Smooth muscle cell (in vitro differentiated cells): ENCODE measurements around the gene ANKRD13C. TPM values are rescaled to one million over a fixed set of nuclear protein-coding genes. Genes with fewer than 3 reads are reported as not detected.

Source experiments
- DNase-seq: peaks from one replicate; lab custom pipeline; 2025; ENCODE audit not compliant: unreplicated experiment; lab: John Stamatoyannopoulos, UW
- H2AFZ ChIP-seq: fragments of 200-600 bp; sonication (generic); 2 replicates; pipeline ENCODE4 v1.6.0; 2016; ENCODE audit warnings: antibody characterized with exemption, low read depth, mild to moderate bottlenecking
- H3F3A ChIP-seq: fragments of 200-600 bp; sonication (generic); 2 replicates; pipeline ENCODE4 v1.6.0; 2017; ENCODE audit warnings: antibody characterized with exemption, low read depth
- H3K27ac ChIP-seq: fragments of 200-600 bp; sonication (generic); 2 replicates; pipeline ENCODE4 v1.5.1; 2016; ENCODE audit warnings: low read depth, mild to moderate bottlenecking
- H3K27me3 ChIP-seq: fragments of 200-600 bp; sonication (generic); 2 replicates; pipeline ENCODE4 v1.6.1; 2016; ENCODE audit warnings: low read depth, mild to moderate bottlenecking
- H3K36me3 ChIP-seq: fragments of 200-600 bp; sonication (generic); 2 replicates; pipeline ENCODE4 v1.5.1; 2016; ENCODE audit warnings: low read depth
- H3K4me1 ChIP-seq: fragments of 200-600 bp; sonication (generic); 2 replicates; pipeline ENCODE4 v1.5.1; 2016; ENCODE audit warnings: low read depth
- H3K4me2 ChIP-seq: fragments of 200-600 bp; sonication (generic); 2 replicates; pipeline ENCODE4 v1.6.0; 2016; ENCODE audit warnings: mild to moderate bottlenecking
- H3K4me3 ChIP-seq: fragments of 200-600 bp; sonication (generic); 2 replicates; pipeline ENCODE4 v1.5.1; 2016; ENCODE audit warnings: mild to moderate bottlenecking
- H3K79me2 ChIP-seq: fragments of 200-600 bp; sonication (generic); 2 replicates; pipeline ENCODE4 v1.6.0; 2016; ENCODE audit warnings: low read depth, mild to moderate bottlenecking
- H3K9ac ChIP-seq: fragments of 200-600 bp; sonication (generic); 2 replicates; pipeline ENCODE4 v1.6.0; 2016; ENCODE audit warnings: low read depth
- H3K9me3 ChIP-seq: fragments of 200-600 bp; sonication (generic); replicated peaks from 2 replicates; pipeline ENCODE4 v1.5.1; 2016; ENCODE audit warnings: low read depth
- H4K20me1 ChIP-seq: fragments of 200-600 bp; sonication (generic); 2 replicates; pipeline ENCODE4 v1.6.0; 2016; ENCODE audit warnings: low read depth
- WGBS: methylation state at CpG from one replicate; pipeline ENCODE4 v1.1.7; 2016; ENCODE audit warnings: low lambda C conversion rate; 5-methylcytosine and 5-hydroxymethylcytosine counted together
- polyA plus RNA-seq: library from polyadenylated mRNA; unstranded; fragments of >200 nt; fragmentation: Nextera tagmentation; extraction: Ambion mirVana; gene quantifications from 2 replicates; pipeline ENCODE4 v1.2.1, GENCODE V29; 2016
- total RNA-seq: library from RNA; depleted of rRNA; stranded (reverse); fragments of >200 nt; gene quantifications from 2 replicates; pipeline ENCODE4 v1.2.3, GENCODE V29; 2014
- TF ChIP-seq, protein P1 (sequence below): fragments of 200-600 bp; sonication (generic); IDR thresholded peaks from 2 replicates; pipeline ENCODE4 v1.5.1; 2017; ENCODE audit warnings: borderline replicate concordance, mild to moderate bottlenecking, antibody characterized with exemption; ENCODE audit not compliant: insufficient read depth, poor library complexity, severe bottlenecking

The ANKRD13C gene, protein sequence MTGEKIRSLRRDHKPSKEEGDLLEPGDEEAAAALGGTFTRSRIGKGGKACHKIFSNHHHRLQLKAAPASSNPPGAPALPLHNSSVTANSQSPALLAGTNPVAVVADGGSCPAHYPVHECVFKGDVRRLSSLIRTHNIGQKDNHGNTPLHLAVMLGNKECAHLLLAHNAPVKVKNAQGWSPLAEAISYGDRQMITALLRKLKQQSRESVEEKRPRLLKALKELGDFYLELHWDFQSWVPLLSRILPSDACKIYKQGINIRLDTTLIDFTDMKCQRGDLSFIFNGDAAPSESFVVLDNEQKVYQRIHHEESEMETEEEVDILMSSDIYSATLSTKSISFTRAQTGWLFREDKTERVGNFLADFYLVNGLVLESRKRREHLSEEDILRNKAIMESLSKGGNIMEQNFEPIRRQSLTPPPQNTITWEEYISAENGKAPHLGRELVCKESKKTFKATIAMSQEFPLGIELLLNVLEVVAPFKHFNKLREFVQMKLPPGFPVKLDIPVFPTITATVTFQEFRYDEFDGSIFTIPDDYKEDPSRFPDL
- total RNA-seq, result 27.6 and 35.5 TPM in 2 replicates
- polyA plus RNA-seq, result 13.9 and 18.3 TPM in 2 replicates

DNA sequence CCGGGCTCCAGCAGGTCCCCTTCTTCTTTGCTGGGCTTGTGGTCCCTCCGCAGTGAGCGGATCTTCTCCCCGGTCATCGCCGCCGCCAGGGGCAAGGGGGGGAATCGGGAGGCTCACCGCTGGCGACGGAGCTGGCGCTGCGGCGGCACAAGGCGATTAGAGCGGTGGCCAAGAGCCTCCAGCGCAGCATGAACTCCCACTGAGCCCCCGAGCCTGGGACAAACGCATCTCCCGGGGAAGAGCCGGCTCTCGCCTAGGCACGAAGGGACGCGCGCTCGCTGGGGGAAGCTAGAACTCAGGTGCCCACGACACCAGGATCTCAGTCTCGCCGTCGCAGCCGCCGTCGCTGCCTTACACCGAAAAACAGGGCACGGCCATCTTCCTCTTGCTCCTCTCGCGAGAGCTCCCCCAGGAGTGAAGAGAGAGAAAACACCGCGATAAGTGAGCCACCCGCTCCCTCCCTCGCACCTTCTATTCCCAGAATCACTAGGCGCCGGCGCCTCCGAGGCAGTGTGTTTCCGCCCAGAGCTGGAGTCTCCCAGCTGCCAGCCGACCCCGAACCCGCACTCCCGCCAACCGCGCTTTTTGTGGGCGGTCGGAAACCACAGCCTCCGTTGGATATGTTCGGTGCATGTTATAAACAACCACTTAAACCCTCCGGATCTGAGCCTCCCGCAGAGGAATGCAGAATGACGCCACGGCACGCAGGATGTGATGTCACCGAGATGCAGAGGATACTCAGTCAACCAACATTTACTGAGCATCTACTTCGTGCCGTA lies at the start of gene ANKRD13C:
Gene ANKRD13C, minus strand, starts transcription at position 391 of the 779 bp plus-strand sequence. Its CDS starts 314 bp downstream, at position 77.
- peaks cover 45% of the 10 kb centered on the region for H3K79me2 ChIP-seq
- WGBS, result 1% methylated on average over 64 of the region's 65 CpGs
- H3K27ac ChIP-seq, result peak within 1 kb of the TSS; percentile 96
- peak; percentile 84 for DNase-seq
- no peaks in the 10 kb centered on the region for H3K27me3 ChIP-seq
- TF ChIP-seq, protein P1, sequence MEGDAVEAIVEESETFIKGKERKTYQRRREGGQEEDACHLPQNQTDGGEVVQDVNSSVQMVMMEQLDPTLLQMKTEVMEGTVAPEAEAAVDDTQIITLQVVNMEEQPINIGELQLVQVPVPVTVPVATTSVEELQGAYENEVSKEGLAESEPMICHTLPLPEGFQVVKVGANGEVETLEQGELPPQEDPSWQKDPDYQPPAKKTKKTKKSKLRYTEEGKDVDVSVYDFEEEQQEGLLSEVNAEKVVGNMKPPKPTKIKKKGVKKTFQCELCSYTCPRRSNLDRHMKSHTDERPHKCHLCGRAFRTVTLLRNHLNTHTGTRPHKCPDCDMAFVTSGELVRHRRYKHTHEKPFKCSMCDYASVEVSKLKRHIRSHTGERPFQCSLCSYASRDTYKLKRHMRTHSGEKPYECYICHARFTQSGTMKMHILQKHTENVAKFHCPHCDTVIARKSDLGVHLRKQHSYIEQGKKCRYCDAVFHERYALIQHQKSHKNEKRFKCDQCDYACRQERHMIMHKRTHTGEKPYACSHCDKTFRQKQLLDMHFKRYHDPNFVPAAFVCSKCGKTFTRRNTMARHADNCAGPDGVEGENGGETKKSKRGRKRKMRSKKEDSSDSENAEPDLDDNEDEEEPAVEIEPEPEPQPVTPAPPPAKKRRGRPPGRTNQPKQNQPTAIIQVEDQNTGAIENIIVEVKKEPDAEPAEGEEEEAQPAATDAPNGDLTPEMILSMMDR, result no peak
- H3K9ac ChIP-seq, result peak within 1 kb of the TSS; percentile 99
- H3K36me3 ChIP-seq, result peaks cover 3% of the 10 kb centered on the region
- H3K4me1 ChIP-seq, result peaks cover 19% of the 10 kb centered on the region
- H3K4me2 ChIP-seq, result peak within 1 kb of the TSS; percentile 99
- no peaks in the 10 kb centered on the region for H3K9me3 ChIP-seq
- H3K4me3 ChIP-seq, result peak within 1 kb of the TSS; percentile 81
- peak within 1 kb of the TSS; percentile 50 for H2AFZ ChIP-seq
- H4K20me1 ChIP-seq, result peaks cover 37% of the 10 kb centered on the region
- H3F3A ChIP-seq, result peaks cover 8% of the 10 kb centered on the region

- no peaks in the 10 kb centered on the region for H3K4me1 ChIP-seq
- no peak overlapping the region for H3K4me2 ChIP-seq
- TF ChIP-seq, protein P1, result no peak
- H3K79me2 ChIP-seq, result no peaks in the 10 kb centered on the region
- H3F3A ChIP-seq, result no peaks in the 10 kb centered on the region
- H4K20me1 ChIP-seq, result no peaks in the 10 kb centered on the region
- 86% methylated on average over 2 of the region's 2 CpGs for WGBS
- H3K36me3 ChIP-seq, result no peaks in the 10 kb centered on the region
- H2AFZ ChIP-seq, result no peak overlapping the region
- DNase-seq, result no peak
- H3K4me3 ChIP-seq, result no peak overlapping the region
- peaks cover 4% of the 10 kb centered on the region for H3K27me3 ChIP-seq
- H3K27ac ChIP-seq, result no peak overlapping the region
- no peak overlapping the region for H3K9ac ChIP-seq
- no peaks in the 10 kb centered on the region for H3K9me3 ChIP-seq
Measured at GRCh38 chr1:70403759-70404158, 49.2 kb upstream of the ANKRD13C start.

DNA sequence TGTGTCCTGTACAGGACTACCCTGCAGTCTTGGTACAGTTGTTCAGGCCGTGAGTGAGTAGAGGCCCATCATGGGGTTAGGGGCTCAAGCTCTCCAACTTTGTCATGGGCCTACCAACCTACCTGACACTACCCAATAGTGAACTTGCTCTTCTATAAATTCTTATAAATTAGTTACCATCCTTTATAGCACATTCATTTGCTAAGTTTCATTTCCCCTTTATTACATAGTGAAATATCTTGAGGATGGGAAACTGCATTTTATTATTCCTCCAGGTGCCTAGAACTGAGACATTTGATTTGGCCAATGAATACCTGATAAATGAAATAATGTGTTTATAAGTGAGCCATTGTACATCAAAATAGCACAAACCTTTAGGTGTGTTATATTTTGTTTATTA lies 47.5 kb upstream of the ANKRD13C start:
- TF ChIP-seq, protein P1, result no peak
- Histone ChIP-seq H3K79me2 (no peaks in the 10 kb centered on the region), H3K4me2 (no peak overlapping the region), H4K20me1 (no peaks in the 10 kb centered on the region), H3K27ac (no peak overlapping the region), H3K4me1 (no peaks in the 10 kb centered on the region), H3F3A (no peaks in the 10 kb centered on the region), H3K9ac (no peak overlapping the region), H3K9me3 (no peaks in the 10 kb centered on the region), H2AFZ (no peak overlapping the region), H3K4me3 (no peak overlapping the region), H3K27me3 (peaks cover 4% of the 10 kb centered on the region), H3K36me3 (no peaks in the 10 kb centered on the region)
- no peak for DNase-seq
- 88% methylated on average over 1 of the region's 1 CpG for WGBS
